ENCODE results near the gene TENT5D. TPM values are rescaled to one million over a fixed set of nuclear protein-coding genes. Genes with fewer than 3 reads are reported as not detected.
"Not testable (repeated sequence)": the region's sequence is repeated elsewhere in the genome, so short reads cannot be mapped to it uniquely, and the experiment has no call there.

Gene TENT5D
- not detected for total RNA-seq (2013)
- polyA plus RNA-seq, result not detected
- polyA minus RNA-seq, result not detected in 2 replicates
- 0 to 0.69 (median 0) reads per million in 11 experiments for total RNA-seq

DNA sequence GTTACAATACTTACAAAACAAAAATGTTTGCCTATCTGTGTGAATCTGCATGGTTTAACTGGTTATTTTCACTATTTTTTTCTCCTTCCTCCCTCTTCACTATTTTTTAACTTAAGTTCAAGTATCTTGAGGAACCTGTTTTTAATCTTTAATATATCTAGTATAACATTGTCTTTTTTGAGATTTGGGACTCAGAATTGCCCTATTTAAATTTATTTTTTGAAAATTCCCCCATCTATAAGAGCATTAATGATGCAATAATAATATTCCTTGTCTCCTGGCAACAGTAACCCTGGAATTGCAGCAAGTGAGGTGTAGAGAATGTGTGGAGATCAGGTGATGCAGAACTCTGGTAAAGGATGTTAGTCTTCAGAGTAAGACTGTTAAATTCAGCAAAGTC lies at the start of gene TENT5D:
TSS of gene TENT5D (plus strand) at position 301 of the 400 bp plus-strand sequence. CDS start 22,093 bp downstream, outside the sequence.
- Histone ChIP-seq H2AFZ (ENCODE audit: insufficient read depth, low read depth, low read length, poor library complexity, severe bottlenecking) (no peak within 1 kb of the TSS), H4K20me1 (ENCODE audit: insufficient read depth, low read length) (no peaks in the 10 kb centered on the region), H3K9ac (ENCODE audit: insufficient read depth, low read length, poor library complexity, severe bottlenecking) (no peak within 1 kb of the TSS), H3K9me3 (replicated peaks in 1 of 2; ENCODE audit: control insufficient read depth in 1 of 2, insufficient read depth in 1 of 2, low read length in 2 of 2) (no peaks in the 10 kb centered on the region), H3K4me3 (replicated peaks in 1 of 3; ENCODE audit: low read depth in 2 of 3, low read length in 3 of 3) (no peak within 1 kb of the TSS), H3K79me2 (ENCODE audit: insufficient read depth, low read length) (no peaks in the 10 kb centered on the region), H3K27me3 (ENCODE audit: control insufficient read depth in 2 of 2, insufficient read depth in 2 of 2, low read length in 2 of 2) (no peaks in the 10 kb centered on the region), H3K4me1 (ENCODE audit: control insufficient read depth in 1 of 2, insufficient read depth in 2 of 2, low read length in 2 of 2) (no peaks in the 10 kb centered on the region), H3K36me3 (replicated peaks in 1 of 2; ENCODE audit: control insufficient read depth in 1 of 2, insufficient read depth in 2 of 2, low read length in 2 of 2) (no peaks in the 10 kb centered on the region), H3K27ac (ENCODE audit: low read depth in 1 of 2, low read length in 2 of 2) (no peak within 1 kb of the TSS), H3K4me2 (replicated peaks; ENCODE audit: extremely low read depth, low read length, poor library complexity, severe bottlenecking) (no peak within 1 kb of the TSS)
- no peaks in the 10 kb centered on the region for H3K4me1 Mint-ChIP-seq
- intact Hi-C loops (cut with micrococcal nuclease), result no loop called here
- no peak for DNase-seq
- H3K27ac Mint-ChIP-seq, result no peak within 1 kb of the TSS
- no peaks in the 10 kb centered on the region for H3K36me3 Mint-ChIP-seq
- no peak within 1 kb of the TSS for H3K4me3 Mint-ChIP-seq
- H3K27me3 Mint-ChIP-seq (ENCODE audit: low read depth in 3 of 3), result peaks cover 0 to 1% (median 0%) of the 10 kb centered on the region in 3 donors
- TF ChIP-seq, protein P1, sequence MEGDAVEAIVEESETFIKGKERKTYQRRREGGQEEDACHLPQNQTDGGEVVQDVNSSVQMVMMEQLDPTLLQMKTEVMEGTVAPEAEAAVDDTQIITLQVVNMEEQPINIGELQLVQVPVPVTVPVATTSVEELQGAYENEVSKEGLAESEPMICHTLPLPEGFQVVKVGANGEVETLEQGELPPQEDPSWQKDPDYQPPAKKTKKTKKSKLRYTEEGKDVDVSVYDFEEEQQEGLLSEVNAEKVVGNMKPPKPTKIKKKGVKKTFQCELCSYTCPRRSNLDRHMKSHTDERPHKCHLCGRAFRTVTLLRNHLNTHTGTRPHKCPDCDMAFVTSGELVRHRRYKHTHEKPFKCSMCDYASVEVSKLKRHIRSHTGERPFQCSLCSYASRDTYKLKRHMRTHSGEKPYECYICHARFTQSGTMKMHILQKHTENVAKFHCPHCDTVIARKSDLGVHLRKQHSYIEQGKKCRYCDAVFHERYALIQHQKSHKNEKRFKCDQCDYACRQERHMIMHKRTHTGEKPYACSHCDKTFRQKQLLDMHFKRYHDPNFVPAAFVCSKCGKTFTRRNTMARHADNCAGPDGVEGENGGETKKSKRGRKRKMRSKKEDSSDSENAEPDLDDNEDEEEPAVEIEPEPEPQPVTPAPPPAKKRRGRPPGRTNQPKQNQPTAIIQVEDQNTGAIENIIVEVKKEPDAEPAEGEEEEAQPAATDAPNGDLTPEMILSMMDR (IDR thresholded peaks at IDR 0.05), result no peak
- peaks cover 0 to 7% (median 3%) of the 10 kb centered on the region in 7 donors for H3K9me3 Mint-ChIP-seq

DNA sequence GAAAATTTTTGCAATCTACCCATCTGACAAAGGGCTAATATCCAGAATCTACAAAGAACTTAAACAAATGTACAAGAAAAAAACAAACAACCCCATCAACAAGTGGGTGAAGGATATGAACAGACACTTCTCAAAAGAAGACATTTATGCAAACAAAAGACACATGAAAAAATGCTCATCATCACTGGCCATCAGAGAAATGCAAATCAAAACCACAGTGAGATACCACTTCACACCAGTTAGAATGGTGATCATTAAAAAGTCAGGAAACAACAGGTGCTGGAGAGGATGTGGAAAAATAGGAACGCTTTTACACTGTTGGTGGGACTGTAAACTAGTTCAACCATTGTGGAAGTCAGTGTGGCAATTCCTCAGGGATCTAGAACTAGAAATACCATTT lies 34.6 kb upstream of the TENT5D start:
- H3K27me3 Mint-ChIP-seq (ENCODE audit: low read depth in 3 of 3); H2AFZ ChIP-seq (ENCODE audit: insufficient read depth, low read depth, low read length, poor library complexity, severe bottlenecking); H3K4me2 ChIP-seq (replicated peaks; ENCODE audit: extremely low read depth, low read length, poor library complexity, severe bottlenecking); H3K4me1 Mint-ChIP-seq; H3K36me3 Mint-ChIP-seq; H3K4me3 ChIP-seq (replicated peaks in 1 of 3; ENCODE audit: low read depth in 2 of 3, low read length in 3 of 3); intact Hi-C loops (cut with micrococcal nuclease); H3K36me3 ChIP-seq (replicated peaks in 1 of 2; ENCODE audit: control insufficient read depth in 1 of 2, insufficient read depth in 2 of 2, low read length in 2 of 2); H3K4me3 Mint-ChIP-seq; DNase-seq; H3K4me1 ChIP-seq (ENCODE audit: control insufficient read depth in 1 of 2, insufficient read depth in 2 of 2, low read length in 2 of 2); H3K27ac ChIP-seq (ENCODE audit: low read depth in 1 of 2, low read length in 2 of 2); H3K79me2 ChIP-seq (ENCODE audit: insufficient read depth, low read length); H3K27ac Mint-ChIP-seq; H4K20me1 ChIP-seq (ENCODE audit: insufficient read depth, low read length); H3K9ac ChIP-seq (ENCODE audit: insufficient read depth, low read length, poor library complexity, severe bottlenecking); H3K27me3 ChIP-seq (ENCODE audit: control insufficient read depth in 2 of 2, insufficient read depth in 2 of 2, low read length in 2 of 2): not testable (repeated sequence)
- WGBS (ENCODE audit: insufficient coverage), result no CpG with 5 or more reads among the region's 1 CpG
- peaks cover 11 to 19% of the 10 kb centered on the region in 2 donors for H3K9me3 ChIP-seq (replicated peaks in 1 of 2; ENCODE audit: control insufficient read depth in 1 of 2, insufficient read depth in 1 of 2, low read length in 2 of 2)
- H3K9me3 Mint-ChIP-seq, result peaks cover 0 to 23% (median 8%) of the 10 kb centered on the region in 7 donors
